ENCODE data around the gene MID1IP1. TPM values are rescaled to one million over a fixed set of nuclear protein-coding genes. Genes with fewer than 3 reads are reported as not detected.

Gene MID1IP1
- total and polyA plus RNA-seq, 7 donors: 19.2 to 130 (median 66.0) TPM

GRCh38 chrX:38839944-38840343, 38.7 kb downstream of the MID1IP1 start:
- Histone ChIP-seq H3K9me3 (no peaks in the 10 kb centered on the region), H3K4me1 (no peaks in the 10 kb centered on the region), H3K36me3 (no peaks in the 10 kb centered on the region), H3K4me3 (no peak overlapping the region), H3K27ac (no peak overlapping the region), H3K27me3 (no peaks in the 10 kb centered on the region)
- WGBS, 2 donors: 53 to 86% methylated on average over 1 of the region's 1 CpG
- intact Hi-C loops (cut with DNase I): no loop called here
- TF ChIP-seq EP300 (IDR thresholded peaks at IDR 0.05) (no peak), POLR2AphosphoS5 (IDR thresholded peaks at IDR 0.05) (no peak), CTCF (IDR thresholded peaks at IDR 0.05) (no peak), POLR2A (IDR thresholded peaks at IDR 0.05) (no peak)
- DNase-seq: no peak

- intact Hi-C loops (cut with DNase I): no loop called here
- H3K4me1 ChIP-seq: no peaks in the 10 kb centered on the region
- TF ChIP-seq EP300 (IDR thresholded peaks at IDR 0.05) (no peak), POLR2A (IDR thresholded peaks at IDR 0.05) (no peak), POLR2AphosphoS5 (IDR thresholded peaks at IDR 0.05) (no peak), CTCF (IDR thresholded peaks at IDR 0.05) (no peak)
- WGBS, 2 donors: 85 to 89% methylated on average over 2 of the region's 2 CpGs
- H3K27ac ChIP-seq: no peak overlapping the region
- no peaks in the 10 kb centered on the region for H3K36me3 ChIP-seq
- no peak for DNase-seq
- H3K4me3 ChIP-seq: no peak overlapping the region
- H3K27me3 ChIP-seq: no peaks in the 10 kb centered on the region
- H3K9me3 ChIP-seq: no peaks in the 10 kb centered on the region
These were observed 40.5 kb downstream of the MID1IP1 start for GRCh38 chrX:38841750-38842149.

- H3K27me3 ChIP-seq: no peaks in the 10 kb centered on the region
- no peak overlapping the region for H3K4me3 ChIP-seq
- DNase-seq: no peak
- H3K4me1 ChIP-seq: no peaks in the 10 kb centered on the region
- H3K9me3 ChIP-seq: no peaks in the 10 kb centered on the region
- no peak for TF ChIP-seq CTCF (IDR thresholded peaks at IDR 0.05)
- no peak for TF ChIP-seq POLR2AphosphoS5 (IDR thresholded peaks at IDR 0.05)
- no peak for TF ChIP-seq EP300 (IDR thresholded peaks at IDR 0.05)
- TF ChIP-seq POLR2A (IDR thresholded peaks at IDR 0.05): no peak
- H3K36me3 ChIP-seq: no peaks in the 10 kb centered on the region
- 83 to 91% methylated on average over 4 of the region's 4 CpGs for WGBS, 2 donors
- intact Hi-C loops (cut with DNase I): no loop called here
- H3K27ac ChIP-seq: no peak overlapping the region
These were observed 44.2 kb downstream of the MID1IP1 start for GRCh38 chrX:38845426-38845825.

- no peak for DNase-seq
- no peak overlapping the region for H3K4me3 ChIP-seq
- no peak for TF ChIP-seq EP300 (IDR thresholded peaks at IDR 0.05)
- TF ChIP-seq POLR2AphosphoS5 (IDR thresholded peaks at IDR 0.05): no peak
- no peak for TF ChIP-seq POLR2A (IDR thresholded peaks at IDR 0.05)
- no peak for TF ChIP-seq CTCF (IDR thresholded peaks at IDR 0.05)
- no peaks in the 10 kb centered on the region for H3K36me3 ChIP-seq
- 27 to 78% methylated on average over 5 of the region's 5 CpGs for WGBS, 2 donors
- no peak overlapping the region for H3K27ac ChIP-seq
- intact Hi-C loops (cut with DNase I): no loop called here
- no peaks in the 10 kb centered on the region for H3K27me3 ChIP-seq
- H3K4me1 ChIP-seq: no peaks in the 10 kb centered on the region
- H3K9me3 ChIP-seq: no peaks in the 10 kb centered on the region
These were observed 46.1 kb downstream of the MID1IP1 start for GRCh38 chrX:38847206-38847902.

- DNase-seq: no peak
- intact Hi-C loops (cut with DNase I): no loop called here
- H3K9me3 ChIP-seq: no peaks in the 10 kb centered on the region
- no peaks in the 10 kb centered on the region for H3K27me3 ChIP-seq
- TF ChIP-seq POLR2A (IDR thresholded peaks at IDR 0.05) (no peak), CTCF (IDR thresholded peaks at IDR 0.05) (no peak)
- WGBS, 2 donors: 30 to 67% methylated on average over 1 of the region's 1 CpG
- no peaks in the 10 kb centered on the region for H3K4me1 ChIP-seq
- no peak overlapping the region for H3K4me3 ChIP-seq
- no peak overlapping the region for H3K27ac ChIP-seq
- H3K36me3 ChIP-seq: no peaks in the 10 kb centered on the region
These were observed 46.6 kb downstream of the MID1IP1 start for GRCh38 chrX:38847903-38848230.
